HEK293T (cell line): ENCODE results near the gene IKZF1.

Experiments used
- ARNT ChIP-seq: fragments of 450-650 bp; IDR thresholded peaks from 2 replicates; pipeline ENCODE4 v1.6.1; 2017; ENCODE audit warnings: mild to moderate bottlenecking
- BHLHE40 ChIP-seq: fragments of 450-650 bp; IDR thresholded peaks from 2 replicates; pipeline ENCODE4 v1.6.1; 2016; ENCODE audit warnings: mild to moderate bottlenecking, moderate library complexity, borderline replicate concordance
- ELF4 ChIP-seq: fragments of 450-650 bp; IDR thresholded peaks from 2 replicates; pipeline ENCODE4 v1.6.1; 2017; ENCODE audit warnings: antibody characterized with exemption
- FOXA1 ChIP-seq: fragments of 450-650 bp; IDR thresholded peaks from 2 replicates; pipeline ENCODE4 v1.6.1; 2016; ENCODE audit warnings: mild to moderate bottlenecking
- FOXK2 ChIP-seq: fragments of 450-650 bp; IDR thresholded peaks from 2 replicates; pipeline ENCODE4 v1.6.1; 2016; ENCODE audit warnings: mild to moderate bottlenecking
- FOXM1 ChIP-seq: fragments of 450-650 bp; IDR thresholded peaks from 2 replicates; pipeline ENCODE4 v1.6.1; 2017; ENCODE audit warnings: mild to moderate bottlenecking, borderline replicate concordance
- SP1 ChIP-seq: fragments of 450-650 bp; IDR thresholded peaks from 2 replicates; pipeline ENCODE4 v1.6.1; 2017
- SUZ12 ChIP-seq: fragments of 450-650 bp; IDR thresholded peaks from 2 replicates; pipeline ENCODE4 v1.6.1; 2016; ENCODE audit warnings: mild to moderate bottlenecking
- TARDBP ChIP-seq: fragments of 450-650 bp; IDR thresholded peaks from 2 replicates; pipeline ENCODE4 v1.6.1; 2016
- TF ChIP-seq, protein P1 (sequence below): fragments of 450-650 bp; IDR thresholded peaks from 2 replicates; pipeline ENCODE4 v1.6.1; 2016

DNA sequence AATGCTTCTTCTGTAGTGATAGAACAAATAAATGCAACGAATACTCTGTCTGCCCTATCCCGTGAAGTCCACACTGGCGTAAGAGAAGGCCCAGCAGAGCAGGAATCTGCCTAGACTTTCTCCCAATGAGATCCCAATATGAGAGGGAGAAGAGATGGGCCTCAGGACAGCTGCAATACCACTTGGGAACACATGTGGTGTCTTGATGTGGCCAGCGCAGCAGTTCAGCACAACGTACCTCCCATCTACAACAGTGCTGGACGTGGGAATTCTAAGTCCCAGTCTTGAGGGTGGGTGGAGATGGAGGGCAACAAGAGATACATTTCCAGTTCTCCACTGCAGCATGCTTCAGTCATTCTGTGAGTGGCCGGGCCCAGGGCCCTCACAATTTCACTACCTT, 99.9 kb downstream of the IKZF1 start:
- TF ChIP-seq ELF4 (no peak), SP1 (no peak), BHLHE40 (no peak), ARNT (no peak), SUZ12 (no peak), FOXA1 (no peak), TARDBP (no peak), FOXM1 (no peak), FOXK2 (no peak)
- TF ChIP-seq, protein P1, sequence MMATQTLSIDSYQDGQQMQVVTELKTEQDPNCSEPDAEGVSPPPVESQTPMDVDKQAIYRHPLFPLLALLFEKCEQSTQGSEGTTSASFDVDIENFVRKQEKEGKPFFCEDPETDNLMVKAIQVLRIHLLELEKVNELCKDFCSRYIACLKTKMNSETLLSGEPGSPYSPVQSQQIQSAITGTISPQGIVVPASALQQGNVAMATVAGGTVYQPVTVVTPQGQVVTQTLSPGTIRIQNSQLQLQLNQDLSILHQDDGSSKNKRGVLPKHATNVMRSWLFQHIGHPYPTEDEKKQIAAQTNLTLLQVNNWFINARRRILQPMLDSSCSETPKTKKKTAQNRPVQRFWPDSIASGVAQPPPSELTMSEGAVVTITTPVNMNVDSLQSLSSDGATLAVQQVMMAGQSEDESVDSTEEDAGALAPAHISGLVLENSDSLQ = no peak
